HepG2 (cell line): Measurements from ENCODE around the gene ARAP1. TPM values are rescaled to one million over a fixed set of nuclear protein-coding genes. Genes with fewer than 3 reads are reported as not detected.

Source experiments
- ADNP ChIP-seq: sonication (generic); formaldehyde crosslinking; IDR thresholded peaks from 2 replicates; pipeline ENCODE4 v1.4.0; 2020; ENCODE audit warnings: missing genetic modification reagents
- ERF ChIP-seq: IDR thresholded peaks from 2 replicates; pipeline ENCODE4 v1.6.1; 2018; ENCODE audit warnings: missing biosample characterization, missing genetic modification reagents
- HNRNPL ChIP-seq: fragments of 200-400 bp; formaldehyde crosslinking; IDR thresholded peaks from 2 replicates; pipeline ENCODE4 v1.6.1; 2017; ENCODE audit warnings: mild to moderate bottlenecking, low read depth, low read length
- JUN ChIP-seq: sonication (generic); formaldehyde crosslinking; IDR thresholded peaks from 2 replicates; pipeline ENCODE4 v1.4.0; 2020; ENCODE audit warnings: mild to moderate bottlenecking, missing genetic modification reagents
- MEIS1 ChIP-seq: sonication (generic); formaldehyde crosslinking; IDR thresholded peaks from 2 replicates; pipeline ENCODE4 v1.9.0; 2021; ENCODE audit warnings: mild to moderate bottlenecking, missing genetic modification reagents, moderate library complexity, borderline replicate concordance
- MTA1 ChIP-seq: sonication (generic); formaldehyde crosslinking; IDR thresholded peaks from 2 replicates; pipeline ENCODE4 v1.4.0; 2020; ENCODE audit warnings: missing genetic modification reagents, mild to moderate bottlenecking, borderline replicate concordance
- NCOA1 ChIP-seq: sonication (generic); formaldehyde crosslinking; IDR thresholded peaks from 2 replicates; pipeline ENCODE4 v1.9.0; 2021; ENCODE audit warnings: missing genetic modification reagents
- PCBP2 ChIP-seq: fragments of 200-400 bp; formaldehyde crosslinking; optimal IDR thresholded peaks from 2 replicates; pipeline ENCODE3; 2018; ENCODE audit warnings: low read length, low read depth; ENCODE audit not compliant: poor library complexity, severe bottlenecking
- TBX2 ChIP-seq: sonication (generic); formaldehyde crosslinking; IDR thresholded peaks from 2 replicates; pipeline ENCODE4 v1.5.0; 2020; ENCODE audit warnings: missing genetic modification reagents, mild to moderate bottlenecking, borderline replicate concordance
- ZNF3 ChIP-seq: IDR thresholded peaks from 2 replicates; pipeline ENCODE4 v1.7.0; 2017; ENCODE audit warnings: inconsistent platforms
- ZNF557 ChIP-seq: sonication (generic); formaldehyde crosslinking; IDR thresholded peaks from 2 replicates; pipeline ENCODE4 v1.4.0; 2020; ENCODE audit warnings: missing genetic modification reagents
- ZNF562 ChIP-seq: sonication (generic); formaldehyde crosslinking; IDR thresholded peaks from 2 replicates; pipeline ENCODE4 v1.8.0; 2022; ENCODE audit warnings: missing genetic modification reagents, borderline replicate concordance
- ZNF580 ChIP-seq: IDR thresholded peaks from 2 replicates; pipeline ENCODE4 v1.6.1; 2016; ENCODE audit warnings: low read depth, borderline replicate concordance
- ZNF614 ChIP-seq: IDR thresholded peaks from 2 replicates; pipeline ENCODE4 v1.6.1; 2018; ENCODE audit warnings: missing biosample characterization, missing genetic modification reagents, inconsistent platforms, borderline replicate concordance
- ZNF749 ChIP-seq: sonication (generic); formaldehyde crosslinking; IDR thresholded peaks from 2 replicates; pipeline ENCODE4 v1.8.0; 2022; ENCODE audit warnings: mild to moderate bottlenecking, missing genetic modification reagents, moderate library complexity, borderline replicate concordance
- ZNF850 ChIP-seq: sonication (generic); formaldehyde crosslinking; conservative IDR thresholded peaks from 2 replicates; pipeline ENCODE4 v1.9.0; 2021; ENCODE audit warnings: mild to moderate bottlenecking, missing genetic modification reagents
- polyA plus RNA-seq, 8 experiments: library from polyadenylated mRNA; depleted of rRNA in 3 of 8; stranded (reverse) in 7 of 8; unstranded in 1 of 8; fragments of >200 nt; fragmentation: Illumina TruSeq in 4 of 8; extraction: Trizol in 4 of 8; gene quantifications; 2 replicates each; pipeline versions ENCODE4 v1.2.1 to v1.2.3, GENCODE V29; 2011 to 2016; ENCODE audit warnings: low read depth in 4 of 8, missing spikeins in 1 of 8, mixed read lengths in 1 of 8; ENCODE audit not compliant: insufficient read depth in 1 of 8
- total RNA-seq, 5 experiments: library from RNA; depleted of rRNA; stranded (reverse); fragments of >200 nt; fragmentation: Illumina TruSeq; extraction: Trizol; gene quantifications; 2 replicates each; pipeline ENCODE4 v1.2.3, GENCODE V29; 2016; ENCODE audit warnings: low read depth in 1 of 5
- TF ChIP-seq, protein P1 (sequence below): sonication (generic); formaldehyde crosslinking; IDR thresholded peaks from 2 replicates; pipeline ENCODE4 v1.9.0; 2021; ENCODE audit warnings: missing genetic modification reagents, borderline replicate concordance
- TF ChIP-seq, protein P2 (sequence below): sonication (generic); formaldehyde crosslinking; IDR thresholded peaks from 2 replicates; pipeline ENCODE4 v1.5.0; 2020; ENCODE audit warnings: mild to moderate bottlenecking, missing genetic modification reagents, borderline replicate concordance
- TF ChIP-seq, protein P3 (sequence below): sonication (generic); formaldehyde crosslinking; IDR thresholded peaks from 2 replicates; pipeline ENCODE4 v1.8.1; 2023; ENCODE audit warnings: mild to moderate bottlenecking, missing genetic modification reagents, borderline replicate concordance
- TF ChIP-seq, protein P4 (sequence below): sonication (generic); formaldehyde crosslinking; IDR thresholded peaks from 2 replicates; pipeline ENCODE4 v1.8.0; 2022; ENCODE audit warnings: missing genetic modification reagents, low read depth, mild to moderate bottlenecking, borderline replicate concordance
- TF ChIP-seq, protein P5 (sequence below): sonication (generic); formaldehyde crosslinking; IDR thresholded peaks from 2 replicates; pipeline ENCODE4 v1.4.0; 2020; ENCODE audit warnings: missing genetic modification reagents
- TF ChIP-seq, protein P6 (sequence below): sonication (generic); formaldehyde crosslinking; IDR thresholded peaks from 2 replicates; pipeline ENCODE4 v1.4.0; 2020; ENCODE audit warnings: mild to moderate bottlenecking, missing genetic modification reagents

ARAP1 gene
- total and polyA plus RNA-seq, 2 of the 13 experiments (the other 11 are each of a cell fraction or from before 2014, with no cell fraction given), result 43.2 to 55.5 TPM

DNA sequence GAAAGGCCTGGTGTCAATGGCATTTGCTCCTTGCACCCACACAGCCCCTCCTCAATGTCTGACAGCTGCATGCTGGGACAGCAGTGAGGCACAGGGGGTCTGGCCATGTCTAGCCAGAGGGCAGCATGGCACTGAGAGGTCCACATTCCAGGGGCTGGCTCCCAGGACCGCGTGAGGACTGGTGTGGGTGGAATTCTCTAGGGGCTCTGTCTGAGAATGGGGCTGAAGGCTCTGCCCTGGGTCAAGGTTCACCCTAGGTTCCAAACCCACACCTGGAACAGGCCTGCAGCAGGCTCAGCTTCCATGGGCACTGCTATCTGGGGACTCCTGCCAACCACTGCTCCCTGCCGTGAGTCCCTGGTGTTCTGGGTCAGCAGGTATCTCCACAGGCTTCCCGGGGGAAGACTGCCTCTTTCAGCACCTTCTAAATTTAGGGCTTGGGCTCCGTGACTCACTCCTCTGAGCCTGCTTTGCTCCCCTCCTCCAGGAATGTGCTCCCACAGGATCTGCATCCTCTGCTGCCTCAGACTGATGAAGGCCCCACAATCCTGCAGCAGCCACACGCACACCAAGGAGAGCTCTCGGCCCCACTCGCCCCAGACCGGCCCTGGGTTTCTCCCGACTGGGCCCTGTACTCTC is 37.4 kb upstream of the ARAP1 start (continued):
- TF ChIP-seq ZNF580 (CRISPR knock-in tag) (no peak), JUN (CRISPR knock-in tag) (no peak), NCOA1 (CRISPR knock-in tag) (no peak), ERF (CRISPR knock-in tag) (no peak), ZNF850 (CRISPR knock-in tag) (no peak), ZNF3 (no peak), ADNP (no peak), ZNF557 (no peak), ZNF614 (no peak), TBX2 (CRISPR knock-in tag) (peak; percentile 53; the same call in 1 of the 2 replicates), PCBP2 (no peak), MTA1 (CRISPR knock-in tag) (peak; percentile 83), ZNF749 (CRISPR knock-in tag) (no peak), HNRNPL (peak; percentile 87), ZNF562 (CRISPR knock-in tag) (no peak), MEIS1 (CRISPR knock-in tag) (0 out of 2 replicates have a peak, but pooled peaks have one; percentile 14)
- TF ChIP-seq, protein P1, sequence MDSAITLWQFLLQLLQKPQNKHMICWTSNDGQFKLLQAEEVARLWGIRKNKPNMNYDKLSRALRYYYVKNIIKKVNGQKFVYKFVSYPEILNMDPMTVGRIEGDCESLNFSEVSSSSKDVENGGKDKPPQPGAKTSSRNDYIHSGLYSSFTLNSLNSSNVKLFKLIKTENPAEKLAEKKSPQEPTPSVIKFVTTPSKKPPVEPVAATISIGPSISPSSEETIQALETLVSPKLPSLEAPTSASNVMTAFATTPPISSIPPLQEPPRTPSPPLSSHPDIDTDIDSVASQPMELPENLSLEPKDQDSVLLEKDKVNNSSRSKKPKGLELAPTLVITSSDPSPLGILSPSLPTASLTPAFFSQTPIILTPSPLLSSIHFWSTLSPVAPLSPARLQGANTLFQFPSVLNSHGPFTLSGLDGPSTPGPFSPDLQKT, result no peak
- TF ChIP-seq, protein P2, sequence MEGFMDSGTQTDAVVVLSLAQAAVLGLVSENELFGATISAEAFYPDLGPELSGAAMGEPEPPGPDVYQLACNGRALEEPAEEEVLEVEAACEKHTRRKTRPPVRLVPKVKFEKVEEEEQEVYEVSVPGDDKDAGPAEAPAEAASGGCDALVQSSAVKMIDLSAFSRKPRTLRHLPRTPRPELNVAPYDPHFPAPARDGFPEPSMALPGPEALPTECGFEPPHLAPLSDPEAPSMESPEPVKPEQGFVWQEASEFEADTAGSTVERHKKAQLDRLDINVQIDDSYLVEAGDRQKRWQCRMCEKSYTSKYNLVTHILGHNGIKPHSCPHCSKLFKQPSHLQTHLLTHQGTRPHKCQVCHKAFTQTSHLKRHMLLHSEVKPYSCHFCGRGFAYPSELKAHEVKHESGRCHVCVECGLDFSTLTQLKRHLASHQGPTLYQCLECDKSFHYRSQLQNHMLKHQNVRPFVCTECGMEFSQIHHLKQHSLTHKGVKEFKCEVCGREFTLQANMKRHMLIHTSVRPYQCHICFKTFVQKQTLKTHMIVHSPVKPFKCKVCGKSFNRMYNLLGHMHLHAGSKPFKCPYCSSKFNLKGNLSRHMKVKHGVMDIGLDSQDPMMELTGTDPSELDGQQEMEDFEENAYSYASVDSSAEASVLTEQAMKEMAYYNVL, result no peak
- TF ChIP-seq, protein P3, sequence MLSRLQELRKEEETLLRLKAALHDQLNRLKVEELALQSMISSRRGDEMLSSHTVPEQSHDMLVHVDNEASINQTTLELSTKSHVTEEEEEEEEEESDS, result no peak
- TF ChIP-seq, protein P4, sequence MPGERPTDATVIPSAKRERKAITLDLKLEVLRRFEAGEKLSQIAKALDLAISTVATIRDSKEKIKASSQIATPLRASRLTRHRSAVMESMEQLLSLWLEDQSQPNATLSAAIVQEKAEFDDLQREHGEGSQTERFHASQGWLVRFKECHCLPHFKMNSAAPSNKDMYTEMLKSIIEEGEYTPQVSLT (CRISPR knock-in tag), result no peak
- TF ChIP-seq, protein P5, sequence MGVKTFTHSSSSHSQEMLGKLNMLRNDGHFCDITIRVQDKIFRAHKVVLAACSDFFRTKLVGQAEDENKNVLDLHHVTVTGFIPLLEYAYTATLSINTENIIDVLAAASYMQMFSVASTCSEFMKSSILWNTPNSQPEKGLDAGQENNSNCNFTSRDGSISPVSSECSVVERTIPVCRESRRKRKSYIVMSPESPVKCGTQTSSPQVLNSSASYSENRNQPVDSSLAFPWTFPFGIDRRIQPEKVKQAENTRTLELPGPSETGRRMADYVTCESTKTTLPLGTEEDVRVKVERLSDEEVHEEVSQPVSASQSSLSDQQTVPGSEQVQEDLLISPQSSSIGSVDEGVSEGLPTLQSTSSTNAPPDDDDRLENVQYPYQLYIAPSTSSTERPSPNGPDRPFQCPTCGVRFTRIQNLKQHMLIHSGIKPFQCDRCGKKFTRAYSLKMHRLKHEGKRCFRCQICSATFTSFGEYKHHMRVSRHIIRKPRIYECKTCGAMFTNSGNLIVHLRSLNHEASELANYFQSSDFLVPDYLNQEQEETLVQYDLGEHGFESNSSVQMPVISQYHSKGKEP (CRISPR knock-in tag), result no peak
- TF ChIP-seq, protein P6, sequence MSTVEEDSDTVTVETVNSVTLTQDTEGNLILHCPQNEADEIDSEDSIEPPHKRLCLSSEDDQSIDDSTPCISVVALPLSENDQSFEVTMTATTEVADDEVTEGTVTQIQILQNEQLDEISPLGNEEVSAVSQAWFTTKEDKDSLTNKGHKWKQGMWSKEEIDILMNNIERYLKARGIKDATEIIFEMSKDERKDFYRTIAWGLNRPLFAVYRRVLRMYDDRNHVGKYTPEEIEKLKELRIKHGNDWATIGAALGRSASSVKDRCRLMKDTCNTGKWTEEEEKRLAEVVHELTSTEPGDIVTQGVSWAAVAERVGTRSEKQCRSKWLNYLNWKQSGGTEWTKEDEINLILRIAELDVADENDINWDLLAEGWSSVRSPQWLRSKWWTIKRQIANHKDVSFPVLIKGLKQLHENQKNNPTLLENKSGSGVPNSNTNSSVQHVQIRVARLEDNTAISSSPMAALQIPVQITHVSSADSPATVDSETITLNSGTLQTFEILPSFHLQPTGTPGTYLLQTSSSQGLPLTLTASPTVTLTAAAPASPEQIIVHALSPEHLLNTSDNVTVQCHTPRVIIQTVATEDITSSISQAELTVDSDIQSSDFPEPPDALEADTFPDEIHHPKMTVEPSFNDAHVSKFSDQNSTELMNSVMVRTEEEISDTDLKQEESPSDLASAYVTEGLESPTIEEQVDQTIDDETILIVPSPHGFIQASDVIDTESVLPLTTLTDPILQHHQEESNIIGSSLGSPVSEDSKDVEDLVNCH (CRISPR knock-in tag), result no peak
